ENCODE measurements around the gene SLC35F4.

The SLC35F4 gene

DNA sequence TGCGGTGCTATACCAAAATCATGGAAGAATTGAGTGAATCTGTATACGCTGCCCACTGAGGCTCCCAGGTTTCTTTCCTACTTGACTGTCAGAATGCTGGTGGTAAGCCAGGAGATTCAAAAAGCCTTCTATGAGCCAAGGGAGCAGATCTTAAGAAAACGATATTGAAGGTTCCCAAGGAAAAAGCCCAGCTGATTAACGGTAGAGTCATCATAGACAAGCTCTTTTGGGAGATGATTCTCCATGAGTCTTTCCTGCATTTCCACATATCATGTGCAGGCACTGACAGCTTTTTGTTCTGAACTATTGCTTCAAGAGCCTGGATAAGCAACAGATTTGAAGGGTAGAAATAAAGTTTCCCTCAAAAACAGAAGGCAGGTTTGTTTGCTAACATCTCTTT lies 17.5 kb downstream of the SLC35F4 start:
- no peak for DNase-seq (ENCODE audit: low read depth in 3 of 3)

DNA sequence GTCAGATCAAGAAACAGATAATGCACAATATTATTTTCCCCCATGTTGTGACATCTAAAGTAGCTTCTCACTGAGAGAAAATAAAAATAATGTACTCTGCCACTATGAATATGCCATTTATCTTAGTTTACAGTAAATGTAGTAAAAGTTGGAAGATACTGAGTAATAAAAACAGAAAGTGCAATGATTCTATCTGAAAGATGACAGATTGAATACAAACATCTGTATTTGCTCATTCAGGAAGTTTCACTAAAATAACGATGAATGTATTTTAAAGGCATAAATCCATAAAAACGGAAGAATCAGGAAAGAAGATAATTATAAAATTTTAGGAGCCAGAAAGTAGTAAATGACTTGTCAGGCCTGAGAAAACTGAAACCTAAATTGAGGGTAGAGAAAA lies 18.2 kb downstream of the SLC35F4 start:
- DNase-seq (ENCODE audit: low read depth in 3 of 3): no peak

DNA sequence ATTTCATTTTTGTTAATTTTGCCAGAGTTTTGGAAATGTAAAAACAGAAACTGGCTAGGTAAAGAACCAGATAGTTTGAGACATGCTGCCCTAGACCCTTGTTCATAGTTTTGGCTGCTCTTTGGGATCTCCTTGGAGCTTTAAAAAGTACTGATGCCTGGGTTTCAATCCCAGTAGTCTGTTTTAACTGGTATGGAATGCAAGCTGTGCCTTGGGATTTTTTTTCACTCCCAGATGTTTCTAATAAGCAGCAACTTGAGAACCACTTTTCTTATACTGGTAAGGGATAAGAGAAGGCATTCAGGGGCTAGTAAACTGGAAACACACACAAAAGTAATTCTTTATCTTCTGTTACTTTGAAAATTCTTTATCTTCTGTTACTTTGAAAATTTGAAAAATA lies 18.8 kb downstream of the SLC35F4 start:
- no peak for DNase-seq (ENCODE audit: low read depth in 3 of 3)

DNA sequence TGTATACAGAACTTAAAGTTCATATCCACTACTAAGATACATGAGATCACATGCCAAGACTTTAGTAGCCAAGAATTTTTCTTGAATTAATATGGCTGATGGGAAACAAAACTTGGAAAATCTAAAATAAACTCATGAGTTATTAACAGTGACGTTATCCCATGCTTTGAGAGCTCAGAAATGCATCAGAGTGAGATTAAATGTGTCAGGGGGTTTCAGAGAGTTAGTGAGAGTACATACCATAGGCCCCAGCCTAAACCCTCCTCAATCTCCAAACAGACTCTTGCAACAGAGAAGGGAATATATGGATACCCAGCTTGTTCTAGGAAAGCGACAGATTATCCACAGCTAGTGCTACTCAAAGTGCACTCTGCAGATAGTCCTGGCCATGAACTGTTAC lies 19.3 kb downstream of the SLC35F4 start:
- no peak for DNase-seq (ENCODE audit: low read depth in 3 of 3)

DNA sequence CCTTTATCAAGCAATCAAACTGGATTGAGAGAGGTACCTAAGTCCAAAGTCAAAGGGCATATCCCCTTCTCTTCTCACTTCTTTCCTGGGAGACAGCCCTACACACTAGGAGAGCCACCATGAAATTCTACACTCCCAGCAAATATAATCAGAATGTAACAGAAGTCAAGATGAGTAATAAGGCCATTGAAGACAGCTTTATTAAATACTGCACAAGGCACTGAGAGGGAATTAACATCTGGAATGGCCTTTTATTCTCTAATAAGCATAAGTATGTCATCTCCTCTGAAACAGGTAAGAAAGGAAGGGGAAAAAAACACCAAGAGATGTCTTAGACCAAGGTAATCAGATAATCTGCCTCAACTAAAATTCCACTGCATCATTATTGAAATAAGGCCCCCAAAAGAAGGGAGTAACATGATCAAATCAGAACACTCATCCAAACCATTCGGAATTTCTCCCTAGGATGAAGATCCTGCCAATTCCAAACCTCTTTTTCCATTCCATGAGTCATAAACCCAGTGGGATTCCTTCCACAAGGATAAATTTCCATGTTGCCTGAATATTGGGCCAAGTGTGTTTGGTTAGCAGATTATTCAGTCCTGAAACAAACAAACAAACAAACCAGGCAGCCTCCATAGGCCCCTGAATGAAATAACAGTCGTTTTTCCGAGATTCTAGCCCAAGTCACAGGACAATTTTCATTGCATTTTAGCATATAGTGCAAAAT lies 19.9 kb downstream of the SLC35F4 start:
- DNase-seq (ENCODE audit: low read depth in 3 of 3): no peak

DNA sequence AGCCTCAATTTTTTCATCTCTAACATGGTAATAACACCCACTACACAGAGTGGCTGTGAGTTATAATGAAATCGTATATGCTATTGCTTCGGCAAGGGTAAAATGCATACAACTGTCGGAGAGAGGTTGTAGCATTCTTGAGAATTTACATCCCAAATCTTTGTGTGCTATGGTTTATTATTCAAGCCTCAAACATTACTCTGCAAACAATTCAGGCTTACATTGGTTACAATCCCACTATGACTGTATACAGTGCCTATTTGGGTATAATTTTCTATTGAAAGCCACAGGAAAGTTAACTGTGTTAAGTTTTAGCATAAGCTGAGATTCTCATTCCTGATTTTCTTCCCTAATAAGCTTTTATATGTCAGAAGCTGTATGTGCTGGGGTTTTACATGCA lies 20.6 kb downstream of the SLC35F4 start:
- no peak for DNase-seq (ENCODE audit: low read depth in 3 of 3)

DNA sequence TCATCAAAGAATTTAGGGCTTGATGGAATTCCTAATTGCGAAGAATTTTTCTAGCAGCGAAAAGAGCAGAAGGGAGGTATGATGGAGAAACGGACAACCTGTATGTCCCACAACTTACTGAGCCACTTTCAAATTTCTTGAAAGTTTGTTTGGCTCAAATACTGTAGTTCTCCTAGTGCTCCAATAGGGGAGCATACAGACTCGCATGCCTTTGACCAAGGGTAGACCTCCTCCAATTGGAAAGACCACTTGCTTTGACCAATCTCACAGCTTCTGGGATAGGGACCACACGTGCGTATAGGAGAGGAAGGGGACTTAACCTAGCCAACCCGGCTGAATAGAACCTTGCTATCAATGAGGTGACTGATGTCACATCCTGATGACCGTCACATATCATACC lies 28.6 kb downstream of the SLC35F4 start:
- no peak for DNase-seq (ENCODE audit: low read depth in 3 of 3)

DNA sequence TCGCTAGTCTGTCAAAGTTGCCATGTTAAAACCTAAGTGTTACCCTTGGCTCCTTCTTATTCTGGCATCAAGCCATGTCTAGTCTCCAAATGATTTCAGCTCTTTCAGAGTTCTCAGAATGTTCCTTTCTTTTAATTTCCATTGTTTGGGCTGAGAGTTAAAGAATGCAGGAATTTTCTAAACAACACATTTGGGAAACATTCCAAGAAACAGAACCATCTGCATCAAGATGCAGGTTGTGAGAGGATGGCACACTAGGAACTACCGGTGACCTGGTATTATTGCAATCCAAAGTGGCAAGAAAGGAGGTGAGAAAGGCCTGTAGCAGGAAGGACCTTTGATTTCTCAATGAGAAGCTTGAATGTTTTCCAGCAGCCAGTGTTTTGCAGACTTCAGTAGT lies 30.1 kb downstream of the SLC35F4 start:
- no peak for DNase-seq (ENCODE audit: low read depth in 3 of 3)

DNA sequence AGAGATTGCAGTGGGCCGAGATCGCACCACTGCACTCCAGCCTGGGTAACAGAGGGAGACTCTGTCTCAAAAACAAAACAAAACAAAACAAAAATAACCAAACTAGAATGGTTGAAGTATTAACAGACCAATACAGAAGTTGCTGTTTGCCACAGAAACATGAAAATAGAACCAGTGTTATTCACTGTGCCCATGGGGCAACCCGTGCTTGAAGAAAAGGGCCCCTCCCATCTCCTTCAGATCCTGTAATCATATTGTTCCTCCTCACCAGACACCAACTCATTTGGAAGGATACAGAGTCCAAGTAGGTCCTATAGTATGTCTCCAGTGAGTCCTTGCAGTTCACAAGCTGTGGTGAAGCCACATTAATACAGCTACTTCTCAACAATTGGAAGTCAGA lies 30.9 kb downstream of the SLC35F4 start:
- no peak for DNase-seq (ENCODE audit: low read depth in 3 of 3)

DNA sequence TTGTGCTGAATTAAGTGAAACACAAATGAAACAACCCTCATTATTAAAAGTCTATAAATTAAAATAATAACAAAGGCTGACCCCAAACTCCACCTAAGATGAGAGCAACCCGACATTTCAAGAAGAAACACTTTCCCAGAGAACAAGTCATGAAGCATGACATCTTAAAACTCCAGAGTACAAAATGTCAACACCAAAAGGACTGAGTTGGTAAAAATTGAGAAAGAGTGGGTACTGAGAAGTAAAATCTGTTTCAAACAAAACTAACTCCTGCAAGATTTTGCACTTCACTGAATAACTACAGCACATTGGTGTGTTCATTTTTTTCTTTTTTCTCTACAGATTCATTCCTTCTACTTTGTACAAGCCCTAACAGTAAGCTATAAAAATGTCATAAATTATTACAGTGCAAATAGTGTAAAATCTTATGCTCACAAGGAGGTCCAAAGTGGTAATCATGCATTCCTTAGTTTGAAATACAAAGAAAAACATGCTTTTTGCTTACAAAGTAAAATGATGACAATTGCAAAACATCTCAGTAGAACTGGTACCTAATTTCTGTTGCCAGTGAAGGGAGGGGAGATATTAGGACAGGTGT lies 31.8 kb downstream of the SLC35F4 start:
- DNase-seq (ENCODE audit: low read depth in 3 of 3): no peak

DNA sequence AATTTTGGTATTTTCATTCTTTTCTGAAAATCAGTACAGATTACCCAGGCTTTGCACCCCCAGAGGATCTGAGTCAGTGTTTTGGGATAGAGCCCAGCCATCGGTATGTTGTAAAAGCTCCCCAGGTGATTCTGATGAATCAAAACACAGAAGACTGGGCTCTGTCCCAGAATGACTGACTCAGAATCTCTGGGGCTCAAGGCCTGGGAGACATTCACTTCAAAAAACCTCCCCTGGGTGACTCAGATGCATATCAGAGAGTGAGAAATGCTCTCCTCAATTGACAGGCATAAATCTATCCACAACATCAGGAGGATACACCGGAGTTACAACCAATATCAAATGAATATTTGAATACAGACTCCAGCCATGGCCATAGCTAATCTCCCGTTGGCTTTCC lies 32.6 kb downstream of the SLC35F4 start:
- DNase-seq (ENCODE audit: low read depth in 3 of 3): no peak

DNA sequence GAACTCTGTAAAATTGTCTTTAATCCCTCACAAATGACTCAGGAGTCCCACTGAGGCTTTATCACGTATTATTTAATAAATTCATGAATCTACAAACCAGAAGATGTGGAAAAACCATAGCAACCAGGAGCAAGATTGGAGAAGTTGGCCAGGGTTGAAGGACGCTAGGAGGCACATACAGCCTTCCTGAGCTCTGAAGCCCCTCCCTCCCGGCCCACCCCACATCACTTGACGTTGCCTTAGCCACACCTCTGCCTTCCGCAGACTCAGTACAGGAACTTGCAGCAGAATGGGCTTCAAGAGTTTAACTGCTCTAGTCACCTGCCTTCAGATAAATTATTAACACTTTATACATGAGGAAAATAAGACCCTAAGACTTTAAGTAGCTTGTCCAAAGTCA lies 33.9 kb downstream of the SLC35F4 start:
- no peak for DNase-seq (ENCODE audit: low read depth in 3 of 3)

DNA sequence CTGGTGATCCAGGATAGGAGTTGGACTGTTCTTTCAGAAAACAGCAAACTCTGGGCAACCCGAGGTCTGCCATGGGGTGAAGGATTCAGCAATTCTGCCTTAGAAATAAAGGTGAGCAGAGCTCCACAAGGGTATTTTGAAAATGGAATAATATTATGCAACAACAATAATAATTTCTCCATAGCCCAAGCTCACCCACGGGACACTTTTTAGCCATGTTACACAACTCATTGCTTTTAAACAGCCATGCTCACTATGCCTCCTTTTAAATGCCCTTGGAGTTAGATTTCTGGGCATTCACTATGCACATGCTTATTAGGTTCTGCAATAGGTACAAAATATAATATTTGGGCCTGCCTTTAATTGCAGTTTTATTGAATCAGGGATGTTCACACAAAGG lies 37.2 kb downstream of the SLC35F4 start:
- DNase-seq (ENCODE audit: low read depth in 3 of 3): no peak

DNA sequence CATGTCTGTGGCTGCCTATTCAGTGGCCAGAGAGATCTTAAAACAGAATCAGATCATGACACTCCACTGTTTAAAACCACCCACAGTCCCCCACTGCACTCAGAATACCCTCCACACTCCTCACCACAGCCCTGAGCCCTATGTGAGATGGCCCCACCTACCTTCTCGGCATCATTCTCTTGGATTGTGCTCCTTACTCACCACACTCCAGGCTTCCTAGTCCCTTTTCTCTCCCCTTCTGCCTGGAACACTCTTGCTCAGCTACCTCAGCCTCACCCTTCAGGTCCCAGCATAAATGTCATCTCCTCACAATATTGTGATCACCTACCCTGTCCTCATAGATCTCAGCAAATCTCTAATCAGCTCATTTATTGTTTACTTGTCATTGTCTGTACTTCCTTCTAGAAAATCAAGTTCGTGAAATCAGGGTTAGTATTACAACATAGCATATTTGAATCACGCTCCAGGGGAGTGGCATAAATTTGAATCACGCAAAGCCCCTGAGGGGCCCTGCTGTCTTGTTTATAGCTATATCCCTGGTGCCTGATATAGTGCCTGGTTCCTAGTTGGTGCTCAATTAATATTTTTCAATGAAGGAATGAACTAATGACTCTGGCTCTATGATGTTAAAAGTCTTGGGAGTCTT lies 42.8 kb downstream of the SLC35F4 start:
- no peak for DNase-seq (ENCODE audit: low read depth in 3 of 3)

DNA sequence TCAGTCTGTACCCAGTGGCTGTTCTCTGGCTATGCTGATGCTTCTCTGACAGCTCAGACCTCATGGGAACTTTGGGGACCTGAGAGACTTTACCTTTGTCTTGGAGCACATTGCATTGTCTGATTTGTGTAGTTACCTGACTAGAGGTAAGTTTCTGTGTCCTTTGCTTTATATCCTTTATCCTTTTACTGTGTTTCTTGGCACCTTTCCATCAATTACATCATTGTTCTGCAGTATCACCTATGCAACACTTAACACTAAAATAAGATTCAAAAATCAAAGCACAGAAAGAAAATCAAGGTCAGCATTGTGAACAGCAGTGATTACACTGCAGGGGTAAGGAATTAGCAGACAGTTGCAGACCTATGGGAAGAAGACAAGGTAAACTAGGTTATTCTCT lies 43.8 kb downstream of the SLC35F4 start:
- no peak for DNase-seq (ENCODE audit: low read depth in 3 of 3)

DNA sequence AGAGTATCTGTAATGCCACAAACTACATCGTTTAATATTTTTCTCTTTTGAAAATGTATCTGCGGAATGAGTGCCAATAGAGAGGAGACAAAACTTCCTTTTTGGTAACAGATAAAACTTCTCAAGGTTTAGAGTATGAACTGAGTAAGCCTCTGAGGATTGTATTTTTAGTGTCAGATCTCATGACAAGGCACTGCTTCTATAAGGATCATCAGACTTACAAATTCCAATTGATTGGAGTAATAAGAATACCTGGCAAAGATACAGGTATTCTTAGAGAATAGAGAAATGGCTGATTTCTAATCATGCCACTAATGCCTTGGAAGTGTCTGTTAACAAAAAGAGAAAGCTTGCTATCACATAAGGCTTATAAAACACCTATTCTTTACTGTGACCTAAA lies 45.3 kb downstream of the SLC35F4 start:
- no peak for DNase-seq (ENCODE audit: low read depth in 3 of 3)

DNA sequence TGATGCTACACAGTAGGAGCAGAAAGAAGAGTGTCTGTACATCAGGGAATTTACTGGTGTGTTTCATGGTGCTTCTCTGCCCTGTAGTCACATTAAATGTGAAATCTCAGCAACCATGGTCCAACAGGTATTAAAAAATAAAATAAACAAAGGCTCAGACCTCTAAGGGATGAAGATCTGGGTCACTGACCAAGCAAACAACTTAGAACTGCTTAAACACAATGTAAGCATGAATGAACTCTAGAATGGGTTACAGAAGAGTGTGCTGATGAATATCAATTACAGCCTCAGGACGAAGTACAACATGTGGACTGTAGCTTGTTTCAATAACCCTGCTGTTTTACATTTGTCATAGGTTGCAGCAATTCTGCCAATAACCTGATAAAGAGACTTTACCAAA lies 47.4 kb downstream of the SLC35F4 start:
- no peak for DNase-seq (ENCODE audit: low read depth in 3 of 3)

DNA sequence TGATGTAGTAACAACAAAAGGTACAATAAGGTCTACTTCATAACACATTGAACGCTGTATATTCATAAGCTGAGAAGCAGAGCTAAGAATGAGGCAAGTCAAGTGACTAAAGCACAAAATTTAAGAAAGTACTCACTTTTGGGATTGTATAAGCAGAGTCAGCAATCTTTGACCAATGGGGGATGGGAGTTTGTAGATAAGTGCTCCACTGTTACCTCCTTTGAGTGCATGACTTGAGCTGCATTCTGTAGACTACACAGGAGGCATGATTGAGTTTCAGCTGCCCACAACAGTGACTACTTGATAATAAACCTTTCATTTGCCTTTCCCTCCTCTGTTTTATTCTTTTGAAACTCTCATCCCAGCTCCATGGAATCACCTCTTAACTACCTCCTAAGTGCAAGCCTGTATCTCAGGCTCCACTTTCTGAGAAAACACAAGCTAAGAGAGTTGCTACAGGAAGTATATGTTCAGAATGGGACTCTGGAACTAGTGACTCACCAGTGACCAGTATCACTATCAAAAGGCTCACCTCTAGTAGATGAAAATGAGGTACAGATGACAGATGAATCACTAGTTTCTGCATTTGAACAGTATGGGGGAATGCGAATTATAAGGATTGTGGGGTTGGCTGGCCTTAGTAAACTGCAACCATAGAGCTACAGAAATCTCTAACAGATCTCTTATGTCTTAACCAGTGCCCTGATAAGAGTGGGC lies 49.2 kb downstream of the SLC35F4 start:
- DNase-seq (ENCODE audit: low read depth in 3 of 3): no peak

DNA sequence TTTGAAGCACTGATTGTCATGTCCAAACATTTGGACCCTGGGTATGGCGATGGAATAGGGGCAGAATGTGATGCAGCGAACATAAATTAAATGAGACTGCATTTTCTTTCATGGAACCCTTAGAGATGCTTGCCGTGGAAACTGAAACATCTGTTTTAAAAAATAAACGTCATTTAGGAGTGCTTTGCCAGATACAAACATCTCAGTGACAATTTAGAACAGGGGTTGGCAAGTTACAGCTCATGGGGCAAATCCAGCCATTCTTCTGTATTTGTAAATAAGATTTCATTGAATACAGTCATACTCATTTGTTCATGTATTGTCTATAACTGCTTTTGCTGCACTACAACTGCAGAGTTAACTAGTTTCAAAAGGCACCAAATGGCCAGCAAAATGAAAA lies 51.2 kb downstream of the SLC35F4 start:
- DNase-seq (ENCODE audit: low read depth in 3 of 3): no peak

DNA sequence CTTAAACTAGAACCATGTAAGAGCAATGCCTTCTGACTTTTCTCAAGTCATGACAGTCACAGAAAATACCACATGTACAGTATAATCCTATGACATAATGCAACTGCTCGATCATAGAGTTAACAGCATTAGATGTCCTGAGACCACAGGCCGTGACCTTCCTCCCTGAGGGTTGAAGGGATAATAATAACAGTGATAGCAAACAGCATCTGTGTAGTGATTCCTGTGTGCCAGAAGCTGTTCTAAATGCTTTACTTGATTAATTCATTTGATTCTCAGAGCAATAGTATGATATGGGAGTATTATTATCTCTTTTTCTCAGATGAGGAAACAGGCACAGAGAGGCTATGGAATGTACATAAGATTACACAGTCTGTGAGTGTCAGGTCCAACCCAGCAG lies 53.2 kb downstream of the SLC35F4 start:
- DNase-seq (ENCODE audit: low read depth in 3 of 3): no peak

DNA sequence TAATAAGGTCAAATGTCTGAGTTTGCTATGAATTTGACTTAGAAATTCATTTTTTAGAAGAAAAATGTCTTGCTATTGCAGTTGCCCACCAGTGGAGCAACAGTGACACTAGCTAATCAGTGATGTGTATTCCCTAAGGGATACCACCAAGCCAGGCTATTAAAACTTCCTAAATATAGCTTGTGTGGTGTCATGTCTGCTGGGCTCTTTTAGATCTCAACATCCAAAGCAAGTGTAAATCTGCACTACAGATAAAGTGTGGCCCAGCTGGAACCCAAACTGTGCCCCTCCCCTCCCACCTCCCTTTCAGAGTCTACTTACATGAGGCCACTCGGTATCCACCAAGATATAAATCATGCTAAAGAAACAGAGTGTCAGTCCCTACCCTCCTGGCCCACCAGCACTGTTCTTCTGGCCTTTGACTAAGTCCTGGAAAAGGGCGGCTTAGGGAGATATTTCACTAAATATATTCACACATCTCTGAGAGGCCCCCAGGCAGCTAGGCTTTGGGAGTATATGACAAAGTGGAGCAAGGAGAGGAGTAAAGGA lies 53.8 kb downstream of the SLC35F4 start:
- no peak for DNase-seq (ENCODE audit: low read depth in 3 of 3)

DNA sequence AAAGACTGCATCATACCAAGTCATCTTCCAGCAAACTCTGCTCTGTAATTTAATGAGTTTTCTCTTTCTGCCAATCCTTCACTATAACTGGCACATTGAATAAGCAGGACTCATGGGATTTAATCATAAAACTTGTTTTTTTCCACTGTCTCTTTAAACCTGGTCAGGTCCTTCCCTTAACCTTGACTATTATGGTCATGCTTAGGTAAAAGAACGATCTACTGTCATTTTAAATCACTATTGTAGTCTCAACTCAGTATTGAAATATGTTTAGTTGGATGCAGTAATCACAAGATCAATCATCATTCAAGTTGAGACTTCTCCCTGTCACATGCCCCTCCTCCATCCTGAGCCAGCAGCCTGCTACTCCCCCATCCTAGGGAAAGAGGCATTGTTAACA lies 56.1 kb downstream of the SLC35F4 start:
- no peak for DNase-seq (ENCODE audit: low read depth in 3 of 3)

DNA sequence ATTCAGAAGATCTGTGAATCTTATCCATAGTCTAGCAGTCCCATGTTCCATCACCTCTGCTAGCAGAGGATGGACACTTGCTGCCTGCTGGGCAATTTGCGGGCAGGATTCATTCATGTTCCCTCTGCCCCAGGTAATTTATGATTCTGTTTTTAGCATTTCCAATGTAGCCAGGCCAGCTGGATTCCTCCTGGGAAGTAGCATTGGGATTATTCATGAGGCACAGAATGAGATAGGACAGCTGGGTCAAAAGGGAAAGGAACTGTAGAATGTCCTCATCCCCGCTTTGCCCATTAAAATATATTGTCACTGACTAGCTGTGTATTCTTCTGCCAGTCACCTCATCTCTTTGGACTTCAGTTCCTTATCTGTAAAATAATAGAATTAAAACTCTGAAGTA lies 68.7 kb downstream of the SLC35F4 start:
- DNase-seq (ENCODE audit: low read depth in 3 of 3): no peak

All from stimulated activated CD4-positive, alpha-beta T cell treated with anti-CD3 and anti-CD28 coated beads, TNF-alpha, amount 100 ng/mL, for 4 hours (primary cell).